ENCODE results near the gene TGIF1. TPM values are rescaled to one million over a fixed set of nuclear protein-coding genes. Genes with fewer than 3 reads are reported as not detected.

TGIF1 gene
- total and polyA plus RNA-seq, 2 donors (not counting 1 experiment from before 2014, with no cell fraction given): 30.4 to 140 TPM

GRCh38 chr18:3448838-3449511 is 997 bp upstream of the TGIF1 start:
- Histone ChIP-seq H3K27ac (ENCODE audit: low read length in 2 of 2) (peak overlapping the region; percentile 99 to 100), H2AFZ (ENCODE audit: insufficient read depth, low read depth, low read length, poor library complexity, severe bottlenecking) (peak overlapping the region; percentile 64), H3K4me3 (ENCODE audit: control extremely low read depth in 1 of 5, extremely low read depth in 1 of 5, insufficient read depth in 1 of 5, low read depth in 2 of 5, low read length in 4 of 5) (peak overlapping the region; percentile 75 to 98 (median 92)), H3K27me3 (replicated peaks in 1 of 4; ENCODE audit: control extremely low read depth in 1 of 4, control insufficient read depth in 3 of 4, insufficient read depth in 4 of 4, low read length in 3 of 4) (no peaks in the 10 kb centered on the region), H3K9me3 (ENCODE audit: control extremely low read depth in 1 of 3, control insufficient read depth in 2 of 3, insufficient read depth in 1 of 3, low read length in 2 of 3) (peaks cover 0 to 5% (median 0%) of the 10 kb centered on the region in 3 donors), H3K9ac (ENCODE audit: low read length) (peak overlapping the region; percentile 99), H3K79me2 (ENCODE audit: control insufficient read depth, insufficient read depth, low read length) (peaks cover 11% of the 10 kb centered on the region), H4K20me1 (ENCODE audit: control insufficient read depth, insufficient read depth, low read length, poor library complexity, severe bottlenecking) (no peaks in the 10 kb centered on the region), H3K4me2 (replicated peaks; ENCODE audit: low read depth, low read length, poor library complexity, severe bottlenecking) (peak overlapping the region; percentile 98), H3K4me1 (ENCODE audit: control insufficient read depth in 2 of 2, insufficient read depth in 2 of 2, low read length in 2 of 2) (peaks cover 15 to 50% of the 10 kb centered on the region in 2 donors), H3K36me3 (replicated peaks in 1 of 2; ENCODE audit: control extremely low read depth in 1 of 2, control insufficient read depth in 1 of 2, extremely low read depth in 1 of 2, insufficient read depth in 2 of 2, low read length in 1 of 2) (peaks cover 0 to 1% of the 10 kb centered on the region in 2 experiments)
- DNase-seq: peak; percentile 93
- Mint-ChIP-seq H3K4me3 (peak overlapping the region; percentile 99), H3K27ac (peak overlapping the region; percentile 96), H3K9me3 (ENCODE audit: insufficient read depth) (no peaks in the 10 kb centered on the region), H3K27me3 (no peaks in the 10 kb centered on the region), H3K4me1 (peaks cover 26% of the 10 kb centered on the region)
- ChIA-PET POLR2A (interaction anchor here (0.7 to 4.2 kb wide), 13 partner anchors 37 to 244 kb away, joined by 3 to 73 read pairs (median 4); partner anchors contain the start of genes MYL12A and MYL12B), CTCF (interaction anchor here (0.9 to 4.8 kb wide), 9 partner anchors 8 to 217 kb away, joined by 3 to 50 read pairs (median 3); no protein-coding TSS in a partner anchor)
- intact Hi-C loops (cut with micrococcal nuclease): loop anchor here (1.0 to 10.0 kb wide), 8 partner anchors 46 to 1848 kb away; partner anchors contain the start of genes MYL12A, SMCHD1 and ZBTB14
- ATAC-seq (ENCODE audit: low read depth): peak; percentile 46
- no peak for TF ChIP-seq CTCF (IDR thresholded peaks at IDR 0.05)
- TF ChIP-seq EZH2 (IDR thresholded peaks at IDR 0.05; ENCODE audit: borderline replicate concordance, insufficient read depth, low read depth, low read length, poor library complexity, severe bottlenecking): no peak
- WGBS (ENCODE audit: insufficient coverage): under 1% methylated on average over 31 of the region's 38 CpGs
